OCI-LY3 (cell line): Measurements from ENCODE around the gene RGS19.

Experiments used
- CTCF ChIP-seq: fragments of 200-600, 300-600 bp; sonication (generic); IDR thresholded peaks from 2 replicates; pipeline ENCODE4 v1.5.1; 2014; ENCODE audit warnings: antibody characterized with exemption, low read length, low read depth
- EZH2phosphoT487 ChIP-seq: fragments of 200-600 bp; shearing (Covaris generic); IDR thresholded peaks from 2 replicates; pipeline ENCODE4 v1.6.1; 2018; ENCODE audit warnings: antibody characterized with exemption, mixed run types, low read depth

DNA sequence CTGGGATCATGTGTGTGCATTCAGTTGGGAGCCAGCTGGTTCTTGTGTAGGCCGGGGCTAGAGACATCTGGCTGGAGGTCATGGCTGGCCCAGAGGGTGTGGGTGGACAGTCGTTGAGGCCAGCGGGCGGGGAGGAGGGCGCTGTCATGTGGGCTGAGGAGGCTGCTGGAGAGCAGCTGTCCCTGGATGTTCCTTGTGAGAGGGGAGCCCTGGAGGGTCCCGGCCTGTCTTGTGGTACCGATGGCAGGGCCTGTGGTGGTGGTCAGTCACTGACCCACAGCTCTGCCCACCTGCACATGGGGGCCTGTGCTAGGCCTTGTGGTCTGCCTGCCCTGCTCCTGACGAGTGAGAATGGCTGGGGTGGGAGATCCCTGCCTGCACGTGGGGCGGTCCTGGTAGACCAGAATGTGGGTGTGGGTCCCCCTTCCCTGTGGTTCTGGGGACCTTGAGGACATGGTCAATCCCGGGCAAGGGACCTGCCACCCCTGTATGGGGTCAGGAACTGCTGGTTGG is 45.3 kb downstream of the RGS19 start:
- TF ChIP-seq CTCF, result no peak
- no peak for TF ChIP-seq EZH2phosphoT487
